Thyroid gland (tissue), 4 donors: ENCODE measurements around the gene RSRC1.

Experiments
- POLR2A ChIP-seq, 2 donors: fragments of 450-650 bp; IDR thresholded peaks; one replicate each; pipeline ENCODE4 v1.6.1; 2017; ENCODE audit warnings: antibody characterized with exemption in 2 of 2, mild to moderate bottlenecking in 2 of 2, moderate library complexity in 1 of 2
- TF ChIP-seq, protein P1 (sequence below), 6 experiments: fragments of 200-600 bp in 3 of 6; fragments of 450-650 bp in 3 of 6; sonication (generic) in 3 of 6; IDR thresholded peaks; one replicate each; pipeline ENCODE4 v1.5.1; 2016 to 2019; ENCODE audit warnings: antibody characterized with exemption in 6 of 6, mild to moderate bottlenecking in 2 of 6, inconsistent platforms in 1 of 6, moderate library complexity in 1 of 6

DNA sequence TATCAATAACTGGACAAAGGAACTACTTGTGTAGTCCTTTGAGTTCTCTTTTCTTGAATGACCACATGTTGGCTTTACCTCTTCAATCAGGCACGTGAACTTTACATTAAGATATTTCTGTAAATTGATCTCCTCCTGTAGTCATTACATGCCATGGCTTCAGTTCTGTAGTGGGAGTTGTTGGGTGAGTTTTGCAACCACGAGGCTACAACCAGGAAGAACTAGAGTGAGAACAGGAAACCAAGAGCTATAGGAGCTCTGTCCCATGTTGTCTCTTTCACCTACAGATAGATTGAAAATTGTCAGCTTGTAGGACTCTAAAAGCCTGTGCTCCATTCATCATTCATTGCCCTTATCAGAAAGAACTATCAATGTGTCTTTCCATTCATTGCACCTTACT, 2.0 kb downstream of the RSRC1 start:
- TF ChIP-seq, protein P1, sequence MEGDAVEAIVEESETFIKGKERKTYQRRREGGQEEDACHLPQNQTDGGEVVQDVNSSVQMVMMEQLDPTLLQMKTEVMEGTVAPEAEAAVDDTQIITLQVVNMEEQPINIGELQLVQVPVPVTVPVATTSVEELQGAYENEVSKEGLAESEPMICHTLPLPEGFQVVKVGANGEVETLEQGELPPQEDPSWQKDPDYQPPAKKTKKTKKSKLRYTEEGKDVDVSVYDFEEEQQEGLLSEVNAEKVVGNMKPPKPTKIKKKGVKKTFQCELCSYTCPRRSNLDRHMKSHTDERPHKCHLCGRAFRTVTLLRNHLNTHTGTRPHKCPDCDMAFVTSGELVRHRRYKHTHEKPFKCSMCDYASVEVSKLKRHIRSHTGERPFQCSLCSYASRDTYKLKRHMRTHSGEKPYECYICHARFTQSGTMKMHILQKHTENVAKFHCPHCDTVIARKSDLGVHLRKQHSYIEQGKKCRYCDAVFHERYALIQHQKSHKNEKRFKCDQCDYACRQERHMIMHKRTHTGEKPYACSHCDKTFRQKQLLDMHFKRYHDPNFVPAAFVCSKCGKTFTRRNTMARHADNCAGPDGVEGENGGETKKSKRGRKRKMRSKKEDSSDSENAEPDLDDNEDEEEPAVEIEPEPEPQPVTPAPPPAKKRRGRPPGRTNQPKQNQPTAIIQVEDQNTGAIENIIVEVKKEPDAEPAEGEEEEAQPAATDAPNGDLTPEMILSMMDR (IDR thresholded peaks at IDR 0.05) = no peak
- TF ChIP-seq POLR2A (IDR thresholded peaks at IDR 0.05) = no peak
